ENCODE results near the gene BNIP1.
"Not testable (repeated sequence)": the region's sequence is repeated elsewhere in the genome, so short reads cannot be mapped to it uniquely, and the experiment has no call there.

The BNIP1 gene, protein sequence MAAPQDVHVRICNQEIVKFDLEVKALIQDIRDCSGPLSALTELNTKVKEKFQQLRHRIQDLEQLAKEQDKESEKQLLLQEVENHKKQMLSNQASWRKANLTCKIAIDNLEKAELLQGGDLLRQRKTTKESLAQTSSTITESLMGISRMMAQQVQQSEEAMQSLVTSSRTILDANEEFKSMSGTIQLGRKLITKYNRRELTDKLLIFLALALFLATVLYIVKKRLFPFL

DNA sequence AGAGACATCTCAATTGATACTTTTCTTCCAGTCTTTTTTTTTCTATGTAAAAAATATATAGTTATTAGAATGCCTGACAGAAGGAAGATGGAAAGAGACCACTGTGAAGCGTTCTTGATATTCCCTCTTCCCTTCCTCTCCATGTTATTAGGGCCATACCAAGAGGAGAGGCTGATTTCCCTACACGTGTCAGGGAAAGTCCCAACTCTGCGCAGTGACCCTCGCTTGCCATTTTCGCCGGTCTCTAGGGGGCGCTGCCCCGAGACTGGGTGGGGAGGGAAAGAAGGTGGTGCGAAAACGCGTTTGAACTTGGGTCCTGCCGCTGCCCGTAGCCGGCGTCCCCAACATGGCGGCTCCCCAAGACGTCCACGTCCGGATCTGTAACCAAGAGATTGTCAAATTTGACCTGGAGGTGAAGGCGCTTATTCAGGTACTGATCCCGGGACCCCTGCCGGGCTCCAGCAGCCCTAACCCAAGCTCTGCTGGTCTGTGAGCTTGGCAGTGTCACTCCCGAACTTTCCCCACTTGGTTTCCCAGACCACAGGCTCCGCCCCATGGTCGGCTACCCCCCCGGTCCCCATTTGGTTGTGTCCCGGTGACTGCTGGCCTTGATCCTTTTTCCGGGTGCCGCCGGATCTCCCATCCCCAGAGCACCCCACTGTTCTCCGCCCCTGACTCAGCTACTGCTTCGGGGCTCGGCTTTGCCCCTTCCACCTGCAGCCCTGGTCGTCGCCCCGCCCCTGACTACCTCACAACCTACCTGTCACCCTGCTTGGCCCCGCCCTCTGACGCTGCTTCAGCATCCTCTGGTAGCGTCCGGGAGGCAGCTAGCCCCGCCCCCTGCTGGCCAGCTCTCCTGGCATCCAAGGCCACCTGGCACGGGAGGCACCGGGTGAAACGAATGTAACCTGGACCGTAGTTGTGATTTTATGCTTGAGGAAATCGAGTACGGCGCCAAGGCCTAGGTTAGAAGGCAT lies at the start of gene BNIP1:
TSS of gene BNIP1 (plus strand) at position 332 of the 977 bp plus-strand sequence. CDS start at position 347, 15 bp downstream.
- DNase-seq (ENCODE audit: low read depth): peak; percentile 95

DNA sequence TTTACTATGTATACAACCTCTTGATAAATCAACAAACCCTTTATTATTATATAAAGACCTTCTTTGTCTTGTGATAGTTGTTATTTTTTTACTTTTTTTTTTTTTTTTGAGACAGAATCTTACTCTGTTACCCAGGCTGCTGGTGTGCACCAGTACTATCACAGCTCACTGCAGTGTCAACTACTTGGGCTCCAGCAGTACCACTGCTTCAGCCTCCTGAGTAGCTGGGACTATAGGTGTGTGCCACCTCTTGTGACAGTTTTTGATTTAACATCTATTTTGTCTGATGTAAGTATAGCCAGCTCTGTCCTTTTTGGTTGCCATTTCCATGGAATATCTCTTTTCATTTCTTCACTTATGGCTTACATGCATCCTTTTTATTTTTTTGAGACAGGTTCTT lies 45.5 kb upstream of the BNIP1 start:
- DNase-seq (ENCODE audit: low read depth): no peak

DNA sequence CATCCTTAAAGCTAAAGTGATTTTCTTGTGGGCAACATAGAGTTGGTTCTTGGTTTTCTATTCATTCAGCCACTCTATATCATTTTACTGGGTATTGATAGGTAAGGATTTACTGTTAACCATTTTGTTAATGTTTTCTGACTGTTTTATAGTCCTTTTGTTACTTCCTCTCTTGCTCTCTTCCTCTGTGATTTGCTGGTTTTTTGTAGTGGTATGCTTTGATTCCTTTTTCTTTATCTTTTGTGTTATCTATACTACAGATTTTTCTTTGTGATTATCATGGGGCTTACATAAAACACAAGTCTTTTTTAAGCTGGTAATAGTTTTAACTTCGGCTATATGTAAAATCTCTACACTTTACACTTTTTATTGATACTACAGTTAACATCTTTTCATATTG lies 44.9 kb upstream of the BNIP1 start:
- DNase-seq (ENCODE audit: low read depth): no peak

DNA sequence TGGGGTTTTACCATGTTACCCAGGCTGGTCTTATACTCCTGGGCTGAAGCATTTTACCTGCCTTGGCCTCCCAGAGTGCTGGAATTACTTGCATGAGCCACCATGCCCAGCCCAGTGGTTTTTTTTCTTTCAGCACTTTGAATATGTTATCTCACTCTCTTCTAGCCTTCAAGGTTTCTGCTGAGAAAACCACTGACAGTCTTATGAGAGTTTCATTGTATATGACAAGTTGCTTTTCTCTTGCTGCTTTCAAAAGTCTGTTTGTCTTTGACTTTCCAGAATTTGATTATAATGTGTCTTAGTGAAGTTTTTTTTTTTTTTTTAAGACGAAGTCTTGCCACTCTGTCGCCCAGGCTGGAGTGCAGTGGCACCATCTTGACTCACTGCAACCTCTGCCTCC lies 43.1 kb upstream of the BNIP1 start:
- no peak for DNase-seq (ENCODE audit: low read depth)

DNA sequence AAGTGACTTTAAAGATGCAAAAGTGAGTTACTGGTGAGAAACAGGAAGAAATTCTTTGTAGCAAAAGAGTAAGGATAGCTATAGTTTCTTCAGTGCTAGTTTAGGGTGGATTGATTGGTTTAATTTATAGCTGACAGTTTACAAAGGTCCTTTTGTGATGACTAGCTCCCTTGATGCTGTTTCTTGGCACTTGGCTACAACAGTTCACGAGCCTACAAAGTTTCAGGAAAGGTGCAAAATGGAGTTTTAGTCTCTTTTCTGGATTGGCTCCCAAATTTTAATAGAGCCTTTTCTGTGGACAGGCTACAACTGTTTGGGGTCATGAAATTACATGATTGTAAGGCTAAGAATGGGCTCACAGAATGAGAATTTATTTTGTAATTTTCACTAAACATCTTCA lies 40.9 kb upstream of the BNIP1 start:
- DNase-seq (ENCODE audit: low read depth): no peak

DNA sequence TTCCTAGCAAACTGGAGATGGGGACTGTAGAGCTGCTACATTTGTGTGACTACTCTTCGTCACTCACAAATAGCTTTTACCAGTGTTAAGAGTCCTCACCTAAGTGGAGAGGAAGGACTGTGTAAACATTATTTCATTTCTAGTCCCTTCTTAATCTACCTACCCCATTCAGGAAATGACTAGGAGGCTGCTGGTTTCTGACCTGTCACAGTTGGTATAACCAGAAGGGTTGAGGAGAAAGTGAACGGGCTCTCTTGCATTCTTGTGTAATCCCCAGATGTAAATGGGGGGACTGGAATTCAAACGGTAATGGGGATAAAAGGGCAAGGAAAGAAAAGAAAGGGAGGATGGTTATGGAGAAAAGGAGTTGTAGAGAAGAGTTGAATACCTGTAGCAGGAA lies 35.4 kb upstream of the BNIP1 start:
- no peak for DNase-seq (ENCODE audit: low read depth)

DNA sequence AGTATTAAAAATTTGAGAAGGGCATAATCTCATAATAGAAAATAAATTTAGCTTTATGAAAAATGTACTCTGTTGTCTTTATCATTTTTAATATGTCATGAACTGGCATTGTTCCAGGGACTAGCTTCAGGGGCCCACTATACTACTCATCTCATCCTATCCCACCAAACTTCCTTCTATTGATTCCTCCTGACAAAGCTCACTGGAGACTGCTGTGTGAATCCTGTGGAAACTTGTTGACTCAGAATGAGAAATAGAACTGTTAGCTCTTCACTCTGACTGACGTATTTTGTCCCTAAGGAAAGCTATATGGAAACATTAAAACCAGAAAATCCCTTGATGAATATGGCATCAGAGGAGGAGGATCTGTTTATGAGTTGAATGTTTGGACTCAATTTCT lies 29.8 kb upstream of the BNIP1 start:
- DNase-seq (ENCODE audit: low read depth): no peak

DNA sequence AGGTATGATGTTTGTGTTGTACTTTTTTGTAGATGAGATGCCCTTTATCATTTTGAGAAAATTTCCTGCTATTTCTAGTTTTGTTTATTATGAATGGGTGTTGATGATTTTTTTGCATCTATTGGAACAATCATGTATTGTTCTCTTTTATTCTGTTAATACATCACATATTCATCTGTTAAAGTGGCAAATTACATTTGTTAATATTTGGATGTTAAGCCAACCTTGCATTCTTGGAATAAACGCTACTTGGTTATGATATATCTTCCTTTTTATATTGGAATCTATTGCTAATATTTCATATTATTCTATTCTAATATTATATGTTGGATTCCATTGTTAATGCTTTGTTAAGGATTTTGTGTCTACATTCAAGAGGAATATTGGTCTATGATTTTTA lies 24.6 kb upstream of the BNIP1 start:
- DNase-seq (ENCODE audit: low read depth): no peak

DNA sequence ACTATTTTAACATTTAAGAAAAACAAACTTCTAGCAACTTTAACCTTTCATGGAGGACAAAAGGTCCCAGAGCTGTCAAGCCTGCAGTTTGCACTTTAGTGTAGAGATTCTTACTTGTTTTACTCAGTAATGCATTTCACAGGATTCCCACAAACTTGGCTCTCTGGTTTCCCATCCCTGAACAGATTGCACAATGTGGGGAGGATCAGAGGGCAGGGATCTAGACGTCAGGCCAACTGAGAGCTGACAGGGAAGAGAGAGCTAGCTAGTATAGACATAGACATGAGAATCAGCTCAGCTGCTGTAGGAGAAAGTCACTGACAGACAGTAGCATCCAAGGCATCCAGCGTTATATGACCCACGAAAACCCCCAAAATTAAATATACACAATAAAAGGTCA lies 20.9 kb upstream of the BNIP1 start:
- no peak for DNase-seq (ENCODE audit: low read depth)

DNA sequence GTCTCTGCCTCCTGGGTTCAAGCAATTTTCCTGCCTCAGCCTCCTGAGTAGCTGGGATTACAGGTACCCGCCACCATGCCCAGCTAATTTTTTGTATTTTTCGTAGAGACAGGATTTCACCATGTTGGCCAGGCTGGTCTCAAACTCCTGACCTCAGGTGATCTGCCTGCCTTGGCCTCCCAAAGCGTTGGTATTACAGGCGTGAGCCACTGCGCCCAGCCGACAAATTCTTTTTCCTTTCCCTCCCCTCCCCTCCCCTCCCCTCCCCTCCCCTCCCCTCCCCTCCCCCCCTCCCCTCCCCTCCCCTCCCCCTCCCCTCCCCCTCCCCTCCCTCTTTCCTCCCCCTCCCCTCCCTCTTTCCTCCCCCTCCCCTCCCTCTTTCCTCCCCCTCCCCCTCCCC lies 12.2 kb upstream of the BNIP1 start:
- DNase-seq (ENCODE audit: low read depth): not testable (repeated sequence)

DNA sequence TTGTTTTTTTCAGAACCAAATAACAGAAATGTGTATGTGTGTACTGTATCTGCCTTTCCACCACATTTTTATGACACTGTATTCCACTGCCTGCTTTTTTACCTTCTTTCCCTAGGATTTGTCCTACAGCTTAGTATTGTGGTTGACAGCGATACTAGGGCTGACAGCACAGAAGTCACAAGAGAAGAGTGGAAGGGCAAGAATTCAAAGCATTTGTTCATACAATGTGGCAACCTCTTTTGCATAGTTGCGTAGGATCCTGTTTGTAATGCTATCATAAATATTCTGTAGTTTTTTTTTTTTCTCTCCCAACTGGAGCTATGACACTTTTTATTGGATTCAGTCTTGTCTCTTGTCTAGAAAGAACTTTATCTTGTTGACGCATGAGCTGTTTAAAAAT lies 5.6 kb upstream of the BNIP1 start:
- no peak for DNase-seq (ENCODE audit: low read depth)

DNA sequence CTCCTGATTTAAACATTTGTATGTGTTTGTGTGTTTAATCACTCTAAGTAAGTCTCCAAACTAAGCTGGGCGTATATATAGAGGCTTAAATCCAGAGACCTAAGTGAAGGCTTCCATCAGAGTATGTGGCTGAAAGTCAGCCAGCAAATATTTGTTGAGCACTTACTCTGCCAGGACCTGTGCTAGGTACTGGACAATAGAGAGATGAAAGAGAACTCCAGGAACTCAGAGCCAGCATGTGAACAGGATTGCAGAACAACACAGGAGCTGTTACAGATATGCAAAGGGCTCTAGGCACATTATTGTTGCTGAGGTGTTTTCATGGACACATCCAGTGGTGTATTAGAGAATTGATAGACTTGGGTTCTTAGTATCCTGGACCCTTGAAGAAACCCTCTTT lies 4.7 kb upstream of the BNIP1 start:
- DNase-seq (ENCODE audit: low read depth): no peak

DNA sequence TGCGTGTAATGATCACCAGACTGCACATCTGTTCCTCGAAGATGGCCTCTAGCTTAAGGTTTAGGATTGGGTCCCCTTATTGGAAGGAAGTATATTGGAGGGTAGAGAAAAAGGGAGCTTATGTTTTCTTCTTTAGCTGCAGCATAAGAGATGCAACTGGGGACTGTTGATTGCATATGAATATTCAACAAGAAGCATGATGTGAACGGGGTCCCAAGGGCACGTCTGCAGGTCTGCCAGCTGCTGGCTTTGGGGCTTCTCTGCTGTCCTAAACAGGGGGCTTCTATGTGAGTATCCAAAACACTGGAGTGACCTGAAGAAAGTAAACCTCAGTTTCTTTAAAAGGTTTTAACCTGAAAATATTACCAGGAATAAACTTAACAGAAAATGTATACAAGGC lies 3.6 kb upstream of the BNIP1 start:
- no peak for DNase-seq (ENCODE audit: low read depth)

DNA sequence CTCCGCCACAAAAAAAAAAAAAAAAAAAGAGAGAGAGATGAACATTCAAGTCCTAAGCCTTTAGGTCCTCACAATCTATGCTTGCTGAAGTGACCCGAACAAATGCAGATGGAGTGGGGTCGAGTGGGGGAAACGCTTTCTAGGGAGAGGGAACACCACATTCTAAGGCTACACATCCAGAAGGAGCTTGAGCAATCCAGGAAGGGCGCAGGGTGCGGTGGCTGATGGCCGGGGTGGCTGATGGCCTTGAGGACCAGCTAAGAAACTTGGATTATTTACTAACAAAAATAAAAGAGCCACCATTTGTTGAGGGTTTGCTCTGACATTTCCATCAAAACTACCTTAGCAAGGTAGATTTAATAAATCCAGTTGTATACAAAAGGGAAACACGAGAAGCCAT lies 764 bp upstream of the BNIP1 start:
- no peak for DNase-seq (ENCODE audit: low read depth)

DNA sequence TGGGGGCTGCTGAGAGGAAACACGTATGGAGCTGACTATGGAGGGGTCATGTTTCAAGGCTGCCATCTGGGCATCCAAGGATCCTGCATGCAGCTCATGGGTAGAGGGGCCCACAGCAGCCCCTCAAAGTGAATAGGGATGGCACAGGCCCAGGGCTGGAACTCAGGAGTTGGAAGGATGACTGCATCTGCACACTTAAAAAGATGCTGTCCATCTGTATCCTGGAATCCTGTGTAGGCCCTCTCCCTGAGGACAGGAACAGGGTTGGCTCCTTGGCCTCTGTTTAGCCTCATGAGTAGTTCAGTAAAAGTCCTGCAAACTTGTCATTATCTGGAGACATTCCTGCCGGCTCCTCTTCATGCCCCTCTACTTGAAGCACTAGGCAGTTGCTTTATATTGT lies 4.0 kb downstream of the BNIP1 start:
- DNase-seq (ENCODE audit: low read depth): no peak

DNA sequence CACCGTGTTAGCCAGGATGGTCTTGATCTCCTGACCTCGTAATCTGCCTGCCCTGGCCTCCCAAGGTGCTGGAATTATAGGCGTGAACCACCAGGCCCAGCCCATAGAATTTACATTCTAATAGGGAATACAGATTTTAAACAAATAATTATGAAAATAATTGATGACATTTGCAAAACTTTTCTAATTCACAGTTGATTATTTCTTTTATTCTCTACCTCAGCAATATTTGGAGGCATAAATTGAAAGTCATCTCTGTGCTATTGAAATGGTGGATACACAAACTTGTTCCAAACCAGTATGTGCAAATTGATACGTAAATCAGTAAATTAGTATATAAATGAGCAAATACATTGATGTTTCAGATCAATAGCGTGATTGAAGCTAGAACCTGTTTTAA lies 8.2 kb downstream of the BNIP1 start:
- DNase-seq (ENCODE audit: low read depth): no peak

DNA sequence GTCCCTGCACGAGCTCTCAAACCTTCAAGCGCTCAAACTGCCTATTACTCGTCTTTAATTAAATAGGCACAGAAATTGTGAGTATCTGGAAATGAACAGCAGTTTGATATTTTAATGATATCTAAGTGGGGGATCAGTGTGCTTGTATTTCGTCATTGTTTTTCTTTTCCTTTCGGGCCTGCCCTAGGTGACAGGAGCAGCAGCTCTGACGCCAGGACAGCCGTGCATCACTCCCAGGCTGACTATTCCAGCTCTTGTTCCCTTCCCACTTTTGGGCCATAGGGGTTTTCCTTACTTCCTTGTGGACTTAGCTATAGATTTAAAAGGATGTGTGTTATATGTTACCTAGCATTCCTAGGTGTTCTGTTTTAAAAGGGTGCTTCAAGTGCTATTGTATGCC lies 9.5 kb downstream of the BNIP1 start:
- no peak for DNase-seq (ENCODE audit: low read depth)

DNA sequence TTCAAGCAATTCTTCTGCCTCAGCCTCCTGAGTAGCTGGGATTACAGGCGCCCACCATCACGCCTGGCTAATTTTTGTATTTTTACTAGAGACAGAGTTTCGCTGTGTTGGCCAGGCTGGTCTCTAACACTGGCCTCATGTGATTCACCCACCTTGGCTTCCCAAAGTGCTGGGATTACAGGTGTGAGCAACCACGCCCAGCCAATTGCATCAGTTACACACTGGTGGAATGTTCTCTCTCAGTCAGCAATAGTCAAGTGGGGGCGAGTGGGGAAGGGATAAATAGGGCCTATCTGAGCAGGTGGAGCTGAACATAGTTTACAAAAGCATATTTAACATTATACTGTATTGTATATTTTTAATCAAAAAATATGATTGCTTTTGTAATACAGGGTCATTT lies 10.3 kb downstream of the BNIP1 start:
- not testable (repeated sequence) for DNase-seq (ENCODE audit: low read depth)

DNA sequence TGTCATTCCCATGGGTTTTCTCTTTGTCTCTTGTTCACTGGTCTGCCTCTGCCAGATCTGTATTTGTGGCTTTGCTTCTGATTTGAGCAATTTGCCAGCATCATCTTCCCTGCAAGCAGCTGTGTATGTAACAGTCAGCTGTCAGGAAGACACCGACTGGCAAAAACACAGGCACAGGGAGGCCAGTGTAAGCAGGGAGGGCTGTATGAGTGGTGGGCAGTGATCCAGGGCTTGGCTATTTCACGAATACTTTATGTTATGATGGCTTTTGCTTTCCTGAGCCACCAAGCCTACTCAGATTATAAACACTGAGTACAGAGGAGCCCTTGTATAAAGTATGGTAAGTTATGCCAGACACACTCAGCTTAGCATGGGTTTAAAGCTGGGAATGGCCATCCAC lies 11.6 kb downstream of the BNIP1 start:
- no peak for DNase-seq (ENCODE audit: low read depth)

DNA sequence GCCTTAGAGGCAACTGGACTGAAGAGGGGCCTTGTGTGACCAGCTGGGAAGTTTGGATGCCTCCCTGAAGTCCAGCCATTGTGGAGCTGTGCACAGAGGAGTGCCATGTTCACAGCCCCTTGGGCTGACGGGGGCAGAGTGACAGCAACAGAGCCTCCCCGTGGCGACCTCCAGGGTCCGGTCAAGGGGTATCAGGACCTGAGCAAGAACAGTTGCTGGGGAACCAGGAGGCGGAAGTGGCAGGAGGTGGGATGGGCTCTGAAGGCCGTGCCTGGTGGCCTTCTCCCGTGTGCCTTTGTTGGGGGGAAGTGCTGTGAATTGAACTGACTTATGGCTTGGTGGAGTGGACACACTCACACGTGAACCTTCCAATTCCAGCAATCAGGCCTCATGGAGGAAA lies 14.0 kb downstream of the BNIP1 start:
- no peak for DNase-seq (ENCODE audit: low read depth)

DNA sequence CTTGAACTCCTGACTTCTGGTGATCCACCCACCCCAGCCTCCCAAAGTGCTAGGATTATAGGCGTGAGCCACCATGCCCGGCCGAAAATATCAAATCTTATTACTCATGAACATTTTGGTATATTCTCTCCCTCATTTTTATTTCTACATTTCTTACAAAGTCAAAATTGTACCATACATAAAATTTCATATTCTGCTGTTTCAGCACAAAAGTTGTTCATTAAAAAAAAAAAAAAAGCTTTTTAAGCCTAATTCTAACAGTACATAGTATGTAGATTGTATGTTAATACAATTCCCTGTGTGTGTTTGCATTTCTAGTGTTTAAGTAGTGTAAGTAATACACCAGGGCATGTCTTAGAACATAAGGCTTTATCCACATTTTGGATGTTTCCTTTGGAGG lies 14.9 kb downstream of the BNIP1 start:
- no peak for DNase-seq (ENCODE audit: low read depth)

DNA sequence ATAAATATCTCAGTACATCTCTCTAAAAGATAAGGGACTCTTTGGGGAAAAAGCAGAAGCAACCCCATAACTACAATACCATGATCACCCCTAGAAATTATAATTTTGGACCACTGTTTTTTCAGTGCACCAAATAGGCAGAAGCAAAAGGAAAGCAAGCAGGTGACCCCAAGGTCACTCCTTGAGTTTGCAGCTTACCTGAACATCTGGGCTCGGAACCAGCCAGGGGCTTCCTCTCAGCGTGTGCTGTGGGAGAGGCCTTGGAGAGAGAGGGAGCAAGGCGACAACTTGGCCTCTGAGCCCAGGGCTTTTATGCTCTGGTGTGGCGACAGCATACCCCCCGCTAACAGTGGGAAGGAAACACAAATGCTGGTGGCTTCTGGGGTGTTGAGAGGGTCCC lies 16.8 kb downstream of the BNIP1 start:
- DNase-seq (ENCODE audit: low read depth): no peak

DNA sequence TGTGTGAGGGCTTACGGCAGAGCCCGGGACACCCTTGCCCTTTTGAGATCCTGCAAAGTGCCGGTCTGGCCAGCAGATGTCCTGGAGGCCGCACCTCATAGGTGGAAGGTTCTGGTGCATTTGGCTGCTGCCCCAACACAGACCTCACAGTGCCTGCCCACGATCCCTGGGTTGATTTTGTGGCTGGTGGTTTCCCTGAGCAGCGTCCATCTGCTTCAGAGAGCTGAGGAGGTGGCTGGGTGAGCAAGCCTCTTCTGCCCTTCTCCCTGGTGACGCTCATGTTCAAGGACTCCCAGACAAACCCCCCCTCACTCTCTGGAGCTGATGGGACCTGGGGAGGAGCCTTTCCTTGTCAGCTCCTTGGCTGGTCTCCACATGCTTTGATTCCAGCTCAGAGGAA lies 18.9 kb downstream of the BNIP1 start:
- no peak for DNase-seq (ENCODE audit: low read depth)
